Bronchial epithelial cell (primary cell): ENCODE measurements around the gene ARPP21. TPM values are rescaled to one million over a fixed set of nuclear protein-coding genes. Genes with fewer than 3 reads are reported as not detected.

ENCODE experiments used
- DNase-seq: peaks from one replicate; pipeline ENCODE4 v3.0.0-alpha.2; 2010; ENCODE audit warnings: low read depth
- FAIRE-seq: peaks from 2 replicates; lab custom pipeline; 2011; peaks lifted over from hg19 to GRCh38; lab: Jason Lieb, UNC
- H3K27me3 ChIP-seq: 2 replicates; pipeline ENCODE4 v1.5.1; 2011; ENCODE audit warnings: low read length; ENCODE audit not compliant: control insufficient read depth, insufficient read depth
- H3K36me3 ChIP-seq: 2 replicates; pipeline ENCODE4 v1.5.1; 2011; ENCODE audit warnings: low read length; ENCODE audit not compliant: control insufficient read depth, insufficient read depth
- H3K4me3 ChIP-seq: 2 replicates; pipeline ENCODE4 v1.5.1; 2011; ENCODE audit warnings: mild to moderate bottlenecking, low read depth, low read length, control low read depth
- CTCF ChIP-seq: IDR thresholded peaks from 2 replicates; pipeline ENCODE4 v1.5.1; 2011; ENCODE audit warnings: mild to moderate bottlenecking, moderate library complexity, low read length, control low read depth, inconsistent platforms; ENCODE audit not compliant: insufficient read depth, severe bottlenecking
- total RNA-seq: library from RNA; depleted of rRNA; stranded (reverse); fragments of >200 nt; gene quantifications from 2 replicates; pipeline ENCODE4 v1.2.1, GENCODE V29; 2014

The ARPP21 gene
- total RNA-seq, 1 donor from 2014 or later = not detected

- FAIRE-seq = no peak
- TF ChIP-seq CTCF = no peak
- Histone ChIP-seq H3K27me3 (no peaks in the 10 kb centered on the region), H3K4me3 (no peak overlapping the region), H3K36me3 (no peaks in the 10 kb centered on the region)
- no peak for DNase-seq
Observed at GRCh38 chr3:35710554-35710953, 71.2 kb downstream of the ARPP21 start.

GRCh38 chr3:35718921-35719320 is 79.6 kb downstream of the ARPP21 start:
- Histone ChIP-seq H3K4me3 (no peak overlapping the region), H3K27me3 (no peaks in the 10 kb centered on the region), H3K36me3 (no peaks in the 10 kb centered on the region)
- DNase-seq (no peak), FAIRE-seq (no peak)
- TF ChIP-seq CTCF = no peak

GRCh38 chr3:35721628-35722027 is 82.3 kb downstream of the ARPP21 start:
- DNase-seq (no peak), FAIRE-seq (no peak)
- H3K4me3 ChIP-seq = no peak overlapping the region
- H3K27me3 ChIP-seq = no peaks in the 10 kb centered on the region
- H3K36me3 ChIP-seq = no peaks in the 10 kb centered on the region
- no peak for TF ChIP-seq CTCF

GRCh38 chr3:35722902-35723301 is 83.6 kb downstream of the ARPP21 start:
- TF ChIP-seq CTCF = no peak
- FAIRE-seq (no peak), DNase-seq (no peak)
- Histone ChIP-seq H3K4me3 (no peak overlapping the region), H3K36me3 (no peaks in the 10 kb centered on the region), H3K27me3 (no peaks in the 10 kb centered on the region)

DNA sequence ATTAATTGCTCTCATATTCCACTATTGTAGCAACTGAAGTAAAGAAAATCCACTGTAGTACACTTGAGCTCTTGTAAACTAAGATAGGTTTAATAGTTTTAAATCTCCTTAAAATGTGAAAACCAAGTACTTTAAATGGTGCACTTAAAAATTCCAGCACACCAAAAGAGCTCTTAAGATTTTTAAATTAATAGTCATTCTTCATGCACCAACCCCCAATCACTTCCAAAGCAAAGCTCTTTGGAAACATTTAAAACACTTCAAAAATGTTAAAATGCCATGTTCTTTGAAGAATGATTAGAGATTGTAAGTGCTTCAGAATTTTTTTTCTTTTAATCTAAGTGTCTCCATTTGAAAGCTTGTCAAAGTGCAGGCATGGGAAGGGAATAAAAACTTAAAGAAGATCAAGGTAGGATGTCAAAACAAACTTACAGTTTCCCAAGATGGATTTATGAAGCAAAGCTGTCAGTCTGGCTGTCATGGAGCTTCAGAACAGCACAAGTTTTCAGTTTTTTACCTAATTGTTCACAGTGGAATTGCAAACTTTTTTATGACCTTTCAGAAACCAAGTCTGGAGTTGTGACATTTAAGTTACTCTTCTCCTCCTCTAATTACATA is 84.3 kb downstream of the ARPP21 start:
- DNase-seq (no peak), FAIRE-seq (no peak)
- Histone ChIP-seq H3K36me3 (no peaks in the 10 kb centered on the region), H3K27me3 (no peaks in the 10 kb centered on the region), H3K4me3 (no peak overlapping the region)
- no peak for TF ChIP-seq CTCF

GRCh38 chr3:35724106-35724505 is 84.8 kb downstream of the ARPP21 start:
- no peak for DNase-seq
- TF ChIP-seq CTCF = no peak
- no peaks in the 10 kb centered on the region for H3K36me3 ChIP-seq
- H3K27me3 ChIP-seq = no peaks in the 10 kb centered on the region
- H3K4me3 ChIP-seq = no peak overlapping the region
- no peak for FAIRE-seq
